ENCODE measurements around the gene TIGD3.

TIGD3 gene

GRCh38 chr11:65355013-65355775 is 643 bp downstream of the TIGD3 start:
- Histone ChIP-seq H3K4me2 (ENCODE audit: low read depth, low read length, poor library complexity, severe bottlenecking) (peak overlapping the region; percentile 78), H4K20me1 (ENCODE audit: low read depth, low read length) (no peaks in the 10 kb centered on the region), H3K27me3 (ENCODE audit: low read length) (no peaks in the 10 kb centered on the region), H3K9ac (ENCODE audit: low read length) (peak overlapping the region; percentile 70), H3K4me3 (ENCODE audit: insufficient read depth, low read length, poor library complexity, severe bottlenecking) (peak overlapping the region; percentile 69), H3F3A (ENCODE audit: insufficient read depth) (peaks cover 20% of the 10 kb centered on the region), H2AFZ (ENCODE audit: low read depth, low read length, severe bottlenecking) (no peak overlapping the region), H3K9me2 (replicated peaks; ENCODE audit: insufficient read depth, low read length) (no peaks in the 10 kb centered on the region), H3K27ac (ENCODE audit: low read depth, low read length) (no peak overlapping the region), H3K79me2 (ENCODE audit: insufficient read depth, low read length) (no peaks in the 10 kb centered on the region), H3K36me3 (ENCODE audit: low read length) (0 out of 2 replicates have a peak, but pooled peaks cover 3% of the 10 kb centered on the region), H3K9me3 (ENCODE audit: insufficient read depth, low read length) (no peaks in the 10 kb centered on the region)
- TF ChIP-seq EZH2phosphoT487 (conservative IDR thresholded peaks at IDR 0.05; ENCODE audit: low read length), result no peak

- Histone ChIP-seq H2AFZ (ENCODE audit: low read depth, low read length, severe bottlenecking) (no peak overlapping the region), H3K9ac (ENCODE audit: low read length) (peak overlapping the region; percentile 70; the same call in 1 of the 2 replicates)
These were observed 1.3 kb downstream of the TIGD3 start for GRCh38 chr11:65355776-65356393.

GRCh38 chr11:65356394-65356972 is 1.9 kb downstream of the TIGD3 start:
- Histone ChIP-seq H3K9me3 (ENCODE audit: insufficient read depth, low read length) (no peaks in the 10 kb centered on the region), H3K9ac (ENCODE audit: low read length) (no peak overlapping the region), H3K36me3 (ENCODE audit: low read length) (0 out of 2 replicates have a peak, but pooled peaks cover 3% of the 10 kb centered on the region), H3K27me3 (ENCODE audit: low read length) (no peaks in the 10 kb centered on the region), H3K27ac (ENCODE audit: low read depth, low read length) (no peak overlapping the region), H3K79me2 (ENCODE audit: insufficient read depth, low read length) (no peaks in the 10 kb centered on the region), H3K4me3 (ENCODE audit: insufficient read depth, low read length, poor library complexity, severe bottlenecking) (no peak overlapping the region), H3K9me2 (replicated peaks; ENCODE audit: insufficient read depth, low read length) (no peaks in the 10 kb centered on the region), H3F3A (ENCODE audit: insufficient read depth) (peaks cover 20% of the 10 kb centered on the region), H4K20me1 (ENCODE audit: low read depth, low read length) (no peaks in the 10 kb centered on the region), H2AFZ (ENCODE audit: low read depth, low read length, severe bottlenecking) (no peak overlapping the region), H3K4me2 (ENCODE audit: low read depth, low read length, poor library complexity, severe bottlenecking) (no peak overlapping the region)
- TF ChIP-seq CTCF (IDR thresholded peaks at IDR 0.05; ENCODE audit: insufficient read depth, low read length, poor library complexity, severe bottlenecking), result no peak

More at GRCh38 chr11:65355776-65356393, 1.3 kb downstream of the TIGD3 start:
- TF ChIP-seq EZH2phosphoT487 (conservative IDR thresholded peaks at IDR 0.05; ENCODE audit: low read length) (no peak), CTCF (IDR thresholded peaks at IDR 0.05; ENCODE audit: insufficient read depth, low read length, poor library complexity, severe bottlenecking) (no peak)
- Histone ChIP-seq H3K9me3 (ENCODE audit: insufficient read depth, low read length) (no peaks in the 10 kb centered on the region), H3K27ac (ENCODE audit: low read depth, low read length) (no peak overlapping the region), H4K20me1 (ENCODE audit: low read depth, low read length) (no peaks in the 10 kb centered on the region), H3K4me3 (ENCODE audit: insufficient read depth, low read length, poor library complexity, severe bottlenecking) (no peak overlapping the region), H3K36me3 (ENCODE audit: low read length) (0 out of 2 replicates have a peak, but pooled peaks cover 3% of the 10 kb centered on the region), H3K79me2 (ENCODE audit: insufficient read depth, low read length) (no peaks in the 10 kb centered on the region), H3K4me2 (ENCODE audit: low read depth, low read length, poor library complexity, severe bottlenecking) (peak overlapping the region; percentile 78), H3K9me2 (replicated peaks; ENCODE audit: insufficient read depth, low read length) (no peaks in the 10 kb centered on the region), H3K27me3 (ENCODE audit: low read length) (no peaks in the 10 kb centered on the region), H3F3A (ENCODE audit: insufficient read depth) (peaks cover 20% of the 10 kb centered on the region)

Measured in SU-DHL-6 (cell line).